ENCODE data around the gene APOA1. TPM values are rescaled to one million over a fixed set of nuclear protein-coding genes. Genes with fewer than 3 reads are reported as not detected.

The APOA1 gene
- total RNA-seq, 1 experiment from 2014 or later: not detected

DNA sequence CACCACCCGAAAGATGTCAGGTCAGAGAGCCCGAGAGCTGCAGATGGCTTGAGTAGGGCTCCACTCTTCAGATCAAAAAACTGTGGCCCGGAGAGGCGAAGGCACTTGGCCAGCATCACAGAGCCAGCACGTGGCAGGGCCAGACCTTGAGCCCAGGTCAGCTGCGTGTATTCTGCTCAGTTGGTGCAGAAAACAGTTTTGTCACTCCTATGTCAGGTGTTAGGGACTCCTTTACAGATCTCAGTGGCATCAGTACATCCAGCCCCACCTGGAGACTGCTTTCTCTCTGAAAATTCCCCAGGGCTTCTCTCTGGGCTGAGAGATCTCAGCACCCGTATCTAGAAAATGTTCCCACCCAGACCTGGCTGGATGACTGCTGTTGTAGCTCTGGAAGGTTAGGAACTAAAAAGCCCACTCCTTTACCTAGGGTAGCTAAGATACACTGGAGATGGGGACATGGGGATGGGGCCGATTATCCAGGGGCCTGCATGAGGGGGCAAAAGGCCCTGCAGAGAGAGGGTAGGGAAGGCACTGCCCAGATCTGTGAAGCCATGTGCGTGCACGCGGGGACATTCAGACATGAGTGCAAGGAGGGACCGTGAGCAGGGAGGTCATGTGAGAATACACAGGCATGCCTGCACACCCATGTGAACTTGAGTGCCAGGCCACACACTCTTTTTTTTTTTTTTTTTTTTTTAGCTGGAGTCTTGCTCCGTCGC is 3.4 kb downstream of the APOA1 start:
- H3K27ac ChIP-seq: no peak overlapping the region
- DNase-seq: no peak
- H3K9me3 ChIP-seq (replicated peaks): no peaks in the 10 kb centered on the region
- H3K36me3 ChIP-seq: no peaks in the 10 kb centered on the region
- no peak overlapping the region for H3K4me3 ChIP-seq
- H3K4me1 ChIP-seq: no peaks in the 10 kb centered on the region
- no peaks in the 10 kb centered on the region for H3K27me3 ChIP-seq

DNA sequence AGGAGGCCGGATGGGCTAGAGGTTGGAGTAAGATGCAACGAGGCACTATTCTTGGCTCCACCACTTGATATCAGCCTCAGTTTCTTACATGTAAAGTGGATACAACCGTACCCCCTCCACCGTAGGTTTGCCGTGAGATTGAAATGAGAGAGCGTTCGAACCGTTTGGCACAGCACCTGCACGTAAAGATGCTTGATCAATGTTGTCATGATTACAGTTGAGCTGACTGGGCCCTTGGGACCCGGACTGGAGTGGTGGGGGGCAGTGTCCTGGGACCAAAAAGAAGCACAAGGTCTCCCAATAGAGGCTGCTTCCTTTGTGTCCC is 4.0 kb downstream of the APOA1 start:
- no peaks in the 10 kb centered on the region for H3K27me3 ChIP-seq
- no peak overlapping the region for H3K4me3 ChIP-seq
- no peaks in the 10 kb centered on the region for H3K4me1 ChIP-seq
- H3K36me3 ChIP-seq: no peaks in the 10 kb centered on the region
- no peak for DNase-seq
- H3K27ac ChIP-seq: no peak overlapping the region
- H3K9me3 ChIP-seq (replicated peaks): no peaks in the 10 kb centered on the region

DNA sequence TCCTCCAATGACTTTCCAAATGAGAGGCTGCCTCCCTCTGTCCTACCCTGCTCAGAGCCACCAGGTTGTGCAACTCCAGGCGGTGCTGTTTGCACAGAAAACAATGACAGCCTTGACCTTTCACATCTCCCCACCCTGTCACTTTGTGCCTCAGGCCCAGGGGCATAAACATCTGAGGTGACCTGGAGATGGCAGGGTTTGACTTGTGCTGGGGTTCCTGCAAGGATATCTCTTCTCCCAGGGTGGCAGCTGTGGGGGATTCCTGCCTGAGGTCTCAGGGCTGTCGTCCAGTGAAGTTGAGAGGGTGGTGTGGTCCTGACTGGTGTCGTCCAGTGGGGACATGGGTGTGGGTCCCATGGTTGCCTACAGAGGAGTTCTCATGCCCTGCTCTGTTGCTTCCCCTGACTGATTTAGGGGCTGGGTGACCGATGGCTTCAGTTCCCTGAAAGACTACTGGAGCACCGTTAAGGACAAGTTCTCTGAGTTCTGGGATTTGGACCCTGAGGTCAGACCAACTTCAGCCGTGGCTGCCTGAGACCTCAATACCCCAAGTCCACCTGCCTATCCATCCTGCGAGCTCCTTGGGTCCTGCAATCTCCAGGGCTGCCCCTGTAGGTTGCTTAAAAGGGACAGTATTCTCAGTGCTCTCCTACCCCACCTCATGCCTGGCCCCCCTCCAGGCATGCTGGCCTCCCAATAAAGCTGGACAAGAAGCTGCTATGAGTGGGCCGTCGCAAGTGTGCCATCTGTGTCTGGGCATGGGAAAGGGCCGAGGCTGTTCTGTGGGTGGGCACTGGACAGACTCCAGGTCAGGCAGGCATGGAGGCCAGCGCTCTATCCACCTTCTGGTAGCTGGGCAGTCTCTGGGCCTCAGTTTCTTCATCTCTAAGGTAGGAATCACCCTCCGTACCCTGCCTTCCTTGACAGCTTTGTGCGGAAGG is 4.8 kb downstream of the APOA1 start:
- H3K27me3 ChIP-seq: no peaks in the 10 kb centered on the region
- no peaks in the 10 kb centered on the region for H3K36me3 ChIP-seq
- no peak overlapping the region for H3K4me3 ChIP-seq
- H3K27ac ChIP-seq: no peak overlapping the region
- no peak for DNase-seq
- no peaks in the 10 kb centered on the region for H3K9me3 ChIP-seq (replicated peaks)
- H3K4me1 ChIP-seq: no peaks in the 10 kb centered on the region

DNA sequence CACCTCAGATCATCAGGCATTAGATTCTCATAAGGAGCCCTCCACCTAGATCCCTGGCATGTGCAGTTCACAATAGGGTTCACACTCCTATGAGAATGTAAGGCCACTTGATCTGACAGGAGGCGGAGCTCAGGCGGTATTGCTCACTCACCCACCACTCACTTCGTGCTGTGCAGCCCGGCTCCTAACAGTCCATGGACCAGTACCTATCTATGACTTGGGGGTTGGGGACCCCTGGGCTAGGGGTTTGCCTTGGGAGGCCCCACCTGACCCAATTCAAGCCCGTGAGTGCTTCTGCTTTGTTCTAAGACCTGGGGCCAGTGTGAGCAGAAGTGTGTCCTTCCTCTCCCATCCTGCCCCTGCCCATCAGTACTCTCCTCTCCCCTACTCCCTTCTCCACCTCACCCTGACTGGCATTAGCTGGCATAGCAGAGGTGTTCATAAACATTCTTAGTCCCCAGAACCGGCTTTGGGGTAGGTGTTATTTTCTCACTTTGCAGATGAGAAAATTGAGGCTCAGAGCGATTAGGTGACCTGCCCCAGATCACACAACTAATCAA is 5.6 kb downstream of the APOA1 start:
- Histone ChIP-seq H3K4me1 (no peaks in the 10 kb centered on the region), H3K36me3 (no peaks in the 10 kb centered on the region), H3K27me3 (no peaks in the 10 kb centered on the region), H3K9me3 (replicated peaks) (no peaks in the 10 kb centered on the region), H3K4me3 (no peak overlapping the region), H3K27ac (no peak overlapping the region)
- no peak for DNase-seq

DNA sequence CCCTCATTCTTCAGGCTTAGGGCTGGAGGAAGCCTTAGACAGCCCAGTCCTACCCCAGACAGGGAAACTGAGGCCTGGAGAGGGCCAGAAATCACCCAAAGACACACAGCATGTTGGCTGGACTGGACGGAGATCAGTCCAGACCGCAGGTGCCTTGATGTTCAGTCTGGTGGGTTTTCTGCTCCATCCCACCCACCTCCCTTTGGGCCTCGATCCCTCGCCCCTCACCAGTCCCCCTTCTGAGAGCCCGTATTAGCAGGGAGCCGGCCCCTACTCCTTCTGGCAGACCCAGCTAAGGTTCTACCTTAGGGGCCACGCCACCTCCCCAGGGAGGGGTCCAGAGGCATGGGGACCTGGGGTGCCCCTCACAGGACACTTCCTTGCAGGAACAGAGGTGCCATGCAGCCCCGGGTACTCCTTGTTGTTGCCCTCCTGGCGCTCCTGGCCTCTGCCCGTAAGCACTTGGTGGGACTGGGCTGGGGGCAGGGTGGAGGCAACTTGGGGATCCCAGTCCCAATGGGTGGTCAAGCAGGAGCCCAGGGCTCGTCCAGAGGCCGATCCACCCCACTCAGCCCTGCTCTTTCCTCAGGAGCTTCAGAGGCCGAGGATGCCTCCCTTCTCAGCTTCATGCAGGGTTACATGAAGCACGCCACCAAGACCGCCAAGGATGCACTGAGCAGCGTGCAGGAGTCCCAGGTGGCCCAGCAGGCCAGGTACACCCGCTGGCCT is 7.1 kb downstream of the APOA1 start:
- Histone ChIP-seq H3K27me3 (no peaks in the 10 kb centered on the region), H3K4me1 (no peaks in the 10 kb centered on the region), H3K9me3 (replicated peaks) (no peaks in the 10 kb centered on the region), H3K27ac (no peak overlapping the region), H3K4me3 (no peak overlapping the region), H3K36me3 (no peaks in the 10 kb centered on the region)
- no peak for DNase-seq

DNA sequence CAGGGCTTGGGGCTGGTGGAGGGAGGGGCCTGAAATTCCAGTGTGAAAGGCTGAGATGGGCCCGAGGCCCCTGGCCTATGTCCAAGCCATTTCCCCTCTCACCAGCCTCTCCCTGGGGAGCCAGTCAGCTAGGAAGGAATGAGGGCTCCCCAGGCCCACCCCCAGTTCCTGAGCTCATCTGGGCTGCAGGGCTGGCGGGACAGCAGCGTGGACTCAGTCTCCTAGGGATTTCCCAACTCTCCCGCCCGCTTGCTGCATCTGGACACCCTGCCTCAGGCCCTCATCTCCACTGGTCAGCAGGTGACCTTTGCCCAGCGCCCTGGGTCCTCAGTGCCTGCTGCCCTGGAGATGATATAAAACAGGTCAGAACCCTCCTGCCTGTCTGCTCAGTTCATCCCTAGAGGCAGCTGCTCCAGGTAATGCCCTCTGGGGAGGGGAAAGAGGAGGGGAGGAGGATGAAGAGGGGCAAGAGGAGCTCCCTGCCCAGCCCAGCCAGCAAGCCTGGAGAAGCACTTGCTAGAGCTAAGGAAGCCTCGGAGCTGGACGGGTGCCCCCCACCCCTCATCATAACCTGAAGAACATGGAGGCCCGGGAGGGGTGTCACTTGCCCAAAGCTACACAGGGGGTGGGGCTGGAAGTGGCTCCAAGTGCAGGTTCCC is 7.8 kb downstream of the APOA1 start, which contains the start of gene APOC3:
APOC3 (plus strand) TSS at position 383 of the 659 bp plus-strand sequence. CDS start 676 bp downstream, outside the sequence.
- Histone ChIP-seq H3K36me3 (no peaks in the 10 kb centered on the region), H3K9me3 (replicated peaks) (no peaks in the 10 kb centered on the region), H3K4me3 (no peak within 1 kb of the TSS), H3K27ac (no peak within 1 kb of the TSS), H3K27me3 (no peaks in the 10 kb centered on the region), H3K4me1 (no peaks in the 10 kb centered on the region)
- no peak for DNase-seq

DNA sequence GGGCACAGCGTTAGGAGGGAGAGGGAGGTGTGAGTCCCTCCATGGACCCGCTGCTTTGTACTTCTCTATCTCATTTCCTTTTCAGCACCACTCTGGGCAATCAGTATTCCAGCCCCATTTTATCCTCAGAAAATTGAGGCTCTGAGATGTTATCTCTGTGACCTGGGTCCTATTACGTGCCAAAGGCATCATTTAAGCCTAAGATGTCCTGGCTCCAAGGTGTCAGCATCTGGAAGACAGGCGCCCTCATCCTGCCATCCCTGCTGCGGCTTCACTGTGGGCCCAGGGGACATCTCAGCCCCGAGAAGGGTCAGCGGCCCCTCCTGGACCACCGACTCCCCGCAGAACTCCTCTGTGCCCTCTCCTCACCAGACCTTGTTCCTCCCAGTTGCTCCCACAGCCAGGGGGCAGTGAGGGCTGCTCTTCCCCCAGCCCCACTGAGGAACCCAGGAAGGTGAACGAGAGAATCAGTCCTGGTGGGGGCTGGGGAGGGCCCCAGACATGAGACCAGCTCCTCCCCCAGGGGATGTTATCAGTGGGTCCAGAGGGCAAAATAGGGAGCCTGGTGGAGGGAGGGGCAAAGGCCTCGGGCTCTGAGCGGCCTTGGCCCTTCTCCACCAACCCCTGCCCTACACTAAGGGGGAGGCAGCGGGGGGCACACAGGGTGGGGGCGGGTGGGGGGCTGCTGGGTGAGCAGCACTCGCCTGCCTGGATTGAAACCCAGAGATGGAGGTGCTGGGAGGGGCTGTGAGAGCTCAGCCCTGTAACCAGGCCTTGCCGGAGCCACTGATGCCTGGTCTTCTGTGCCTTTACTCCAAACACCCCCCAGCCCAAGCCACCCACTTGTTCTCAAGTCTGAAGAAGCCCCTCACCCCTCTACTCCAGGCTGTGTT is 8.5 kb downstream of the APOA1 start:
- no peaks in the 10 kb centered on the region for H3K36me3 ChIP-seq
- DNase-seq: no peak

DNA sequence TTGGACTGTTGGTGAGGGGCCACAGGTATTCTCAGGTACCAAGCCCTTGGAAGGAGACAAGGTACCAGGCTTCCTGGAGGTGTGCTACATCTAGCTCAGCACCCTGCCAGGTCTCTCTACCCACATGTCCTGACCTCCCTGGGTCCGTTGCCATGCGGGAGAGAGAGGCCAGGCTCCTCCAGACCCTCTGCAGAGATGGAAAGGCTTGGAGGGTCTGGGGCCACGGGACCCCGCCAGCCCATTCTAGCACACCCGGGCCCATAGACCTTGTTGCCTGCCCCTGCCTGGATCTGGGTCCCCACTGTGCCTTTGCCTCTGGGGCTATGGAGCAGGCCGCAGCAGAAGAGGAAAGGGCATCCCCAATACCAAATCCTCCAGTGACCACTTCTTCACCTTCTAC is 10.0 kb downstream of the APOA1 start:
- no peaks in the 10 kb centered on the region for H3K4me1 ChIP-seq
- H3K4me3 ChIP-seq: no peak overlapping the region
- H3K9me3 ChIP-seq (replicated peaks): no peaks in the 10 kb centered on the region
- H3K27me3 ChIP-seq: no peaks in the 10 kb centered on the region
- H3K36me3 ChIP-seq: no peaks in the 10 kb centered on the region
- DNase-seq: no peak
- no peak overlapping the region for H3K27ac ChIP-seq

More for the DNA sequence above, 8.5 kb downstream of the APOA1 start:
- Histone ChIP-seq H3K9me3 (replicated peaks) (no peaks in the 10 kb centered on the region), H3K27ac (no peak overlapping the region), H3K27me3 (no peaks in the 10 kb centered on the region), H3K4me3 (no peak overlapping the region), H3K4me1 (no peaks in the 10 kb centered on the region)

DNA sequence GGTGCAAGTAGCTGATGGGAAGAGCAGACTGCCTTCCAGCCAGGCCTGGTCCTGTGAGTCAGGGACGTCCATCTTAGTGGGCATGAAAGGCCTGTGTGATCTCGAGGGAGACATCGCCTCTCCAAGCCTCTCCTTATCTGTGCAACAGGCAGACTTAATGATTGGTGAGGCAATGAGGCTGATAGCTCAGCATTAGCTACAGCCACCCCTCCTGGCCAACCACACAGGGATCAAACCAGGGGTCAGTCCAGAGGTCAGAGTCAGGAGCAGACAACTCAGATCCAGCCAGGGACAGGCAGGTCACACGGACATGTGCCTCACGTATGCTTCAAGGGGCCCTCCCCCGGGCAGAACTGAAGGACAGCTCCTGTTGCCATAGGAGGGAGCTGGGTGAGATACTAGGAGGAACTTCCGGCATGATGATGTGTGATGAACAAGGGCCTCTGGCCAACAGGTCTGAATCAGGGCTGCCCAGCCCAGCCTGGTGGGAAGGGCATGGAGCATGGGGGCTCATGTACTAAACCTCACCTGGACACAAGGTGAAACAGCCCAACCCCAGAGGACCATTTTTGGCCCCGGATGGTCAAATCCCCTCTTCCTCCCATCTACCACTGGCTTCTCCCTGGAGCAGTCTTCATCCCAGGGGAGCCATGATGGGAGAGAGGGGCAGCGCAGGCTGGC is 10.5 kb downstream of the APOA1 start:
- Histone ChIP-seq H3K27me3 (no peaks in the 10 kb centered on the region), H3K36me3 (no peaks in the 10 kb centered on the region), H3K4me1 (no peaks in the 10 kb centered on the region), H3K27ac (no peak overlapping the region), H3K9me3 (replicated peaks) (no peaks in the 10 kb centered on the region), H3K4me3 (no peak overlapping the region)
- no peak for DNase-seq

DNA sequence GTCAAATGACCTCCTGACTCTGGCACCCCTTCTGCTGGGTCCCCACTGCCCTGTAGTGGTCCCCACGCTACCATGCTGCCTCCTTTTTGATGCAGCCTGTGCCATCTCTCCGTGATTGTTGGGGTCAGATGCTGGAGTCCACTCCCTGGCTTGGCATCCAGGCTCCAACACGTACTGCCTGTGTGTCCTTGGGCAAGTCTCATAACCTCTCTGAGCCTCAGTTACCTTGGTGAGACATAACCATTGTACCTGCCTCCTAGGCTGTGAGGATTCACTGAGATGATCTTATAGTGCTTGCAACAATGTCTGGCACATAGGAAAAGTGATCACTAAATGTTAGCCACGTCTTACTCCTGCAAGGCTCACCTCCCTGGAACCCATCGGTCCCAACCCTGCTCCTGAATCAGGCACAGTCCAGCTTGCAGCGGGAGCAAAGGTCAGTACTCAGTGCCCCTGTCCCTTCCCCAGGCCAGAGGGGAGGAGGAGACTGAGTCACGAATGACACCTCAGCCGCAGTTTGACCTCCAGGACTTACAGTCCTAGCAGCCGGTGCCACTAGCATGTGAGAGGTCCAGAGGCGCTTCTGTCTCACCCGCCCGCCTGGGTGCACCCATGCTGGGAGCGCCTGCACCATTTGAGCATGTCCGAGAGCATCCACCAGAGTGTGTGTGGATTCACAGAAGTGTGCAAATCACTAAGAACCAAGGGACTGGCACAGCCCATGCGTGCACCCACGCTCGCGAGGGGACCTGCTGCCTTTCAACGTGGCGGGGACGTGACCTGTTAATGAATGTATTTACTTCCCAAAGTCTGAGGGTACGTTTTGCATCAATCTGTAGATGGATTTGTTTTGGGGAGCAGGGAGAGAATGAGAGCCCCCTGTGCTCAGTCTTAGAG is 11.3 kb downstream of the APOA1 start:
- no peak for DNase-seq
- no peaks in the 10 kb centered on the region for H3K36me3 ChIP-seq
- no peaks in the 10 kb centered on the region for H3K9me3 ChIP-seq (replicated peaks)
- no peaks in the 10 kb centered on the region for H3K27me3 ChIP-seq
- H3K27ac ChIP-seq: no peak overlapping the region
- H3K4me1 ChIP-seq: no peaks in the 10 kb centered on the region
- H3K4me3 ChIP-seq: no peak overlapping the region

DNA sequence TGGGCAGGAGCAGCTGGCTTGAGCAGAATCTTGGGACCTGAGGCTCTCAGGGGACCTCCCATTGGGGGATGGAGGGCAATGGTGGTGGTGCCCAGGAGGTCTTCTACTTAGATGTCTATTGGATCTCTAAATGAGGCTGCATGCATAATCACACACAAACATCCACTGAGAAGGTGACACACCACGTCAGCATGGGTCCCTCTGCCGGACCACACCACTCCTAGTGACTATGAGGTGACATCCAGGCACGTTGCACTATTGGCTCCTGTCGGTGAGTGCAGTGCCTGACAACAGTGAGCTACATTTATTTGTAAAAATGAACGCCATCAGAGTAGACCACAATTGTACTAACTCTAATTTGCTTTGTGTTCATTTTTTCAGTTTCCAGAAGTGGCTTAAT is 12.0 kb downstream of the APOA1 start:
- H3K27ac ChIP-seq: no peak overlapping the region
- no peaks in the 10 kb centered on the region for H3K4me1 ChIP-seq
- no peaks in the 10 kb centered on the region for H3K9me3 ChIP-seq (replicated peaks)
- no peaks in the 10 kb centered on the region for H3K27me3 ChIP-seq
- no peak for DNase-seq
- no peak overlapping the region for H3K4me3 ChIP-seq
- no peaks in the 10 kb centered on the region for H3K36me3 ChIP-seq

DNA sequence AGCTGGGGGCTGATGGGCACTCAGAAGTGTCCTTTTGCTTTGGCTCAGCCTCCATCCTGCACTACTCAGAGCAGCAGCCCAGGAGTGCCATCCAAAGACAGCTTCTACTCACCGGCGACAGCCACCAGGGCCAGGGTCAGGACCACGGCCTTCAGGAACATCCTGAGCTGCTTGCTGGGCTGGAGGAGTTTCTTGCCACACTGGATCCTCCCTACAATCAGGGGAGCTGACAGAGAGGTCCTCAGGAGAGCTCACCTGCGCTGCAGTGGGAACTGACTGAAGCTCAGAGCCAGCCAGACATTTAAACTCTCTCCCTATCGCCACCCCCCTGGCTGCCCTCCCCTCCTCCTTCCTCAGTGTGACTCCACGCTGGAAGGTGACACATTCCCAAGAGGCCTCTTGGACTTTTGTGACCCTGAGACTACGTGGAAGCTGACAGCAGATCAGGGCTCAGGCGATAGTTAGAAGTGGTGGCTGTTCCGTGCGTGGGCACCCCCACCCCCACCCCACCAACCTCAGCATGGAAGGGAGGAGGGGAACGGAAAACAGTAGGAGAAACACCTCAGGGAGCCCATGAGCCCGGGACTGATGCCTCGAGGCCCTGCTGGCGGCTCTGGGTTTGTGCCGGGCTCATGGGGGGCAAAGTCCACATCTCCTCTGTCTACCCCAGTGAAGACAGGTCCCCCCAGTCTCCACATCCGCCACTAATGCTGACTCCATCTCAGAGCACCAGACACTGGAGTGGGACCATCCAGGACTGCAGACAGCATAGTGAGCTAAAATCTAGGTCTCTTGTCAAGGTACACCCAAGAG is 14.2 kb downstream of the APOA1 start, which contains the start of gene APOA4:
APOA4 (minus strand) TSS at position 274 of the 813 bp plus-strand sequence; CDS start at position 161, 113 bp downstream.
- Histone ChIP-seq H3K4me1 (no peaks in the 10 kb centered on the region), H3K36me3 (no peaks in the 10 kb centered on the region), H3K27me3 (no peaks in the 10 kb centered on the region), H3K4me3 (no peak within 1 kb of the TSS), H3K9me3 (replicated peaks) (no peaks in the 10 kb centered on the region), H3K27ac (no peak within 1 kb of the TSS)
- DNase-seq: no peak
